AML-193 (cell line): Measurements from ENCODE around the gene EIF5A.

Experiments
- DNase-seq, 2 experiments: peaks; one replicate each; lab custom pipeline; 2025; lab: John Stamatoyannopoulos, UW

Gene EIF5A

GRCh38 chr17:7313088-7313889, 5.9 kb downstream of the EIF5A start:
- no peak for DNase-seq

- DNase-seq: no peak
These were observed 6.7 kb downstream of the EIF5A start for GRCh38 chr17:7313890-7314718.

GRCh38 chr17:7314719-7315569, 7.5 kb downstream of the EIF5A start, which contains the start of gene GPS2:
GPS2 (minus strand) TSS chr17:7315360; CDS start chr17:7315052, 308 bp downstream.
- peak; percentile 31 to 41 for DNase-seq

- no peak for DNase-seq
These were observed 8.3 kb downstream of the EIF5A start for GRCh38 chr17:7315570-7316235.

GRCh38 chr17:7317161-7317803, 9.9 kb downstream of the EIF5A start:
- no peak for DNase-seq

- DNase-seq: no peak
These were observed 10.9 kb downstream of the EIF5A start for GRCh38 chr17:7318121-7318860.

- no peak for DNase-seq
These were observed 14.0 kb downstream of the EIF5A start for GRCh38 chr17:7321466-7321865.

- DNase-seq: no peak
These were observed 15.2 kb downstream of the EIF5A start for GRCh38 chr17:7322520-7323194.

- DNase-seq: no peak
These were observed 16.5 kb downstream of the EIF5A start for GRCh38 chr17:7323731-7324437.

GRCh38 chr17:7324438-7324779, 17.0 kb downstream of the EIF5A start:
- no peak for DNase-seq

GRCh38 chr17:7325031-7325528, 17.7 kb downstream of the EIF5A start:
- DNase-seq: no peak

GRCh38 chr17:7326186-7326585, 18.8 kb downstream of the EIF5A start:
- no peak for DNase-seq

GRCh38 chr17:7327056-7327455, 19.6 kb downstream of the EIF5A start:
- no peak for DNase-seq

- no peak for DNase-seq
These were observed 20.1 kb downstream of the EIF5A start for GRCh38 chr17:7327501-7327900.

GRCh38 chr17:7328009-7328408, 20.6 kb downstream of the EIF5A start:
- DNase-seq: no peak

GRCh38 chr17:7328840-7329373, 21.5 kb downstream of the EIF5A start, which contains the start of gene NEURL4:
NEURL4 (minus strand) TSS chr17:7329335; CDS start chr17:7329312, 23 bp downstream.
- DNase-seq: no peak

GRCh38 chr17:7329374-7329996, 22.1 kb downstream of the EIF5A start:
- peak; percentile 71 to 73 for DNase-seq

- peak in 1 of 2 experiments; percentile 25 for DNase-seq
These were observed 22.7 kb downstream of the EIF5A start for GRCh38 chr17:7329997-7330637.
